GM12892 (cell line): ENCODE results near the gene LYPD6B. TPM values are rescaled to one million over a fixed set of nuclear protein-coding genes. Genes with fewer than 3 reads are reported as not detected.

ENCODE experiments used
- DNase-seq: peaks from one replicate; pipeline ENCODE4 v3.0.0; 2011; ENCODE audit not compliant: insufficient read length
- FAIRE-seq: peaks from 2 replicates; lab custom pipeline; 2011; peaks lifted over from hg19 to GRCh38; lab: Jason Lieb, UNC
- POLR2A ChIP-seq: IDR thresholded peaks from 2 replicates; pipeline ENCODE4 v1.6.1; 2011; ENCODE audit warnings: low read depth, low read length, control low read depth
- POLR2AphosphoS5 ChIP-seq: IDR thresholded peaks from 2 replicates; pipeline ENCODE4 v1.6.1; 2011; ENCODE audit warnings: low read depth, low read length, control low read depth
- TAF1 ChIP-seq: IDR thresholded peaks from 2 replicates; pipeline ENCODE4 v1.6.1; 2011; ENCODE audit warnings: low read depth, mild to moderate bottlenecking, control low read depth, low read length, borderline replicate concordance
- polyA plus RNA-seq: library from polyadenylated mRNA; unstranded; fragments of >200 nt; gene quantifications from one replicate; pipeline ENCODE4 v1.2.1, GENCODE V29; 2012; ENCODE audit warnings: missing spikeins, inconsistent platforms; ENCODE audit not compliant: missing spikeins

LYPD6B gene, protein sequence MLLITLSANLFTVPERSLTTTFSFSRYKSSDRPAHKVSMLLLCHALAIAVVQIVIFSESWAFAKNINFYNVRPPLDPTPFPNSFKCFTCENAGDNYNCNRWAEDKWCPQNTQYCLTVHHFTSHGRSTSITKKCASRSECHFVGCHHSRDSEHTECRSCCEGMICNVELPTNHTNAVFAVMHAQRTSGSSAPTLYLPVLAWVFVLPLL
- 3.9 TPM for polyA plus RNA-seq

- TF ChIP-seq TAF1 (no peak), POLR2A (no peak), POLR2AphosphoS5 (no peak)
- FAIRE-seq (no peak), DNase-seq (peak; percentile 52)
Measured at GRCh38 chr2:149038442-149039212, at the start of gene LYPD6B. TSS of gene LYPD6B (plus strand) at chr2:149038699. CDS start at chr2:149130949, 92,250 bp downstream.

GRCh38 chr2:148989882-148990493 lies 48.5 kb upstream of the LYPD6B start:
- DNase-seq (no peak), FAIRE-seq (peak; percentile 95)
- TF ChIP-seq TAF1 = no peak
- TF ChIP-seq POLR2A = no peak
- no peak for TF ChIP-seq POLR2AphosphoS5

- TF ChIP-seq TAF1 (no peak), POLR2AphosphoS5 (no peak), POLR2A (no peak)
Measured at GRCh38 chr2:148990968-148991367, 47.5 kb upstream of the LYPD6B start.

GRCh38 chr2:148992448-148992847 lies 46.1 kb upstream of the LYPD6B start:
- no peak for DNase-seq
- no peak for TF ChIP-seq POLR2AphosphoS5
- TF ChIP-seq POLR2A = no peak
- TF ChIP-seq TAF1 = no peak
- FAIRE-seq = no peak

More at GRCh38 chr2:148990968-148991367, 47.5 kb upstream of the LYPD6B start:
- FAIRE-seq = no peak
- no peak for DNase-seq

- TF ChIP-seq POLR2A (no peak), POLR2AphosphoS5 (no peak), TAF1 (no peak)
- DNase-seq (no peak), FAIRE-seq (no peak)
Measured at GRCh38 chr2:148993351-148993750, 45.1 kb upstream of the LYPD6B start.

DNA sequence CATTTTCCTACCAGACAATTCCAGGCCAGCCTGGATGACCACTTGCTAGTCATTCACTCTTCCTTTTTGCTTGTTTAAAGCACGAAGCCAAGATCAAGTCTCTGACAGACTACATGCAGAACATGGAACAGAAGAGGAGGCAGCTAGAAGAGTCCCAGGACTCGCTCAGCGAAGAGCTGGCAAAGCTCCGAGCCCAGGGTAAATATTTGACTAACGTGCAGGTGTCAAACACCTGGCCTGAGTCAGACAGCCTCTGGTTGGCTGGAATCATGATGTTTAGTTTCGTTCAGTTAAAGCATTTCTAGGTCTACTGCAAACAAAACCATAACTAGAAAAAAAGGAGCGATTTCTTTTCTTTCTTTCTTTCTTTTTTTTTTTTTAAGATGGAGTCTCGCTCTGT lies 44.2 kb upstream of the LYPD6B start:
- FAIRE-seq = no peak
- DNase-seq = no peak
- no peak for TF ChIP-seq TAF1
- TF ChIP-seq POLR2A = no peak

DNA sequence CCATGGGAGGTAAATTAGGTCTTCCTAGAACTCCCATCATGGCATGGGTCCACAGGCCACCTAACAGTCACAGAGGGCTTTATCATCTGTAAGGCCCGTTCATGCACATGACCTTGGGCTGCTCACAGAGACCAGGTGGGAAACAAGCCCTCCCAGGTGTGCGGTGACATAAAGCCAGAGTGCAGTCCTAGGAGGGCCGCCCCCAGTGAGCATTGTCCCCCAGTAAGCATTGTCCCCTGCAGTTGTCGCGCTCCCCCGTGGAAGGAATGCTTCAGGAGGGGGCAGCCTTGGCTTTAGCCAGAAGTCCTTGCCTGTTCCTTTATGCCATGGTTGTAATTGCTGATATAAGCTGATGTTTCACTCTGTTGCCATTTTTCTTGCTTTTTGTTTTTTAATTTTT lies 41.7 kb upstream of the LYPD6B start:
- TF ChIP-seq POLR2A (no peak), TAF1 (no peak), POLR2AphosphoS5 (no peak)
- FAIRE-seq = no peak
- DNase-seq = no peak

DNA sequence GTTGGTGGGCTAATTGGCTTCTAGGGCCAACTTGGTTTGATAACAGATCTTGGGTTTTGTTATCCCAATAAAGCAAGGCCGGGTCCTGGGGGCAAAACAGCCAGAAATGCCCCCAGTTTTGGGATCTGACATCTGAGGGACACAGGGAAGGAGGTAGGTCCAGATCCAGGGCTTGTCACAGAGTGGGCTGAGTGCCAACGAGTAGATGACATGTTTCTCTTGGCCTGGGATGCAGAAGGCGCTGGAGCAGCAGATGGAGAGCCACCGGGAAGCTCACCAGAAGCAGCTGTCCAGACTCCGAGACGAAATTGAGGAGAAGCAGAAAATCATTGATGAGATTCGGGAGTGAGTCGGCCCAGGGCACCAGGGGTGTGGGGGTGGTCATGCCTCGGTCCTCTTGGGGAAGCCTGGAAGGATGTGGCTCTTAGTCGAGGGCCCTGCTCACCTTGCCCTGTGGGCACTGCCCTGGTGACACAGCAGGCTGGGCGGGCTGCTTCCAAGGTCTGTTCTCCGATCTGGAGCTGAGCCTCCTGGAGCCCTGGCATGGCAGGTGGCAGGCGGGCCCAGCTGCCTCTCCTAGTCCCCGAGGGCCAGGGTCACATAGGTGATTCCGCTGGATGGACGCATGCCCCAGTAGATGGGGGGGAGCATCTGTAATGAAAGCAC lies 40.2 kb upstream of the LYPD6B start:
- TF ChIP-seq POLR2AphosphoS5 (no peak), POLR2A (no peak), TAF1 (no peak)
- FAIRE-seq (no peak), DNase-seq (no peak)

DNA sequence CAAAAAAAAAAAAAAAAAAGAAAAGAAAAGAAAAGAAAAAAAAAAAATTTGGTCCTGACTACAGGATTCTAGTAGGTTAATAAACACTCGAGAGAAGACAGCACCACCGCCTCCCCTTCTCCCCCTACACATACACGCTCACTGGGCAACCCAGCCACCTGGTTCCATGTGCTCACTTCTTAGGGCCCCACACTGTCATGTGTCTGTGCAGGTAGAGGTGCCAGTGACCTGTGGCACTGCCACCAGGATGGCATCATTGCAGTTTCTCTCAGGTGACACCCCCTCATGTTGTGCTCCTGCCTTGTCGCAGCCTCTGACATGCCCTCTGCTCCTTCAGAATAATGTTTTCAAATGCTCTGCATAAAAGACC lies 39.7 kb upstream of the LYPD6B start:
- TF ChIP-seq POLR2AphosphoS5 = no peak
- no peak for TF ChIP-seq TAF1
- TF ChIP-seq POLR2A = no peak
- DNase-seq (no peak), FAIRE-seq (no peak)

GRCh38 chr2:148999451-148999921 lies 39.0 kb upstream of the LYPD6B start:
- FAIRE-seq = no peak

More at GRCh38 chr2:148999451-148999921, 39.0 kb upstream of the LYPD6B start:
- no peak for TF ChIP-seq TAF1
- TF ChIP-seq POLR2A = no peak
- TF ChIP-seq POLR2AphosphoS5 = no peak
- DNase-seq = no peak
